K562 (cell line): ENCODE measurements around the gene GARRE1. TPM values are rescaled to one million over a fixed set of nuclear protein-coding genes. Genes with fewer than 3 reads are reported as not detected.

Experiments used
- C11orf30 ChIP-seq: fragments of 450-650 bp; IDR thresholded peaks from 2 replicates; pipeline ENCODE4 v1.6.1; 2016; ENCODE audit warnings: low read depth, mild to moderate bottlenecking
- CBX1 ChIP-seq: sonication (generic); IDR thresholded peaks from 2 replicates; pipeline ENCODE4 v1.6.1; 2016; ENCODE audit warnings: antibody characterized with exemption, low read depth, mild to moderate bottlenecking
- DMBX1 ChIP-seq: fragments of 250-450 bp; sonication (Bioruptor Pico); IDR thresholded peaks from 2 replicates; pipeline ENCODE4 v1.8.0; 2022; ENCODE audit warnings: inconsistent platforms, mild to moderate bottlenecking, moderate library complexity, borderline replicate concordance
- DNMT1 ChIP-seq: fragments of 450-650 bp; IDR thresholded peaks from 2 replicates; pipeline ENCODE4 v1.6.1; 2016; ENCODE audit warnings: antibody characterized with exemption, mild to moderate bottlenecking
- ETS1 ChIP-seq: conservative IDR thresholded peaks from 2 replicates; pipeline ENCODE4 v1.6.1; 2011; ENCODE audit warnings: low read depth, mild to moderate bottlenecking, low read length; ENCODE audit not compliant: control insufficient read depth
- GMEB1 ChIP-seq: fragments of 250-450 bp; sonication (Bioruptor Pico); IDR thresholded peaks from 2 replicates; pipeline ENCODE4 v1.4.0; 2020; ENCODE audit warnings: mild to moderate bottlenecking
- IRF2 ChIP-seq: sonication (generic); formaldehyde crosslinking; IDR thresholded peaks from 2 replicates; pipeline ENCODE4 v1.8.1; 2022; ENCODE audit warnings: mild to moderate bottlenecking, missing genetic modification reagents
- IRF9 ChIP-seq: fragments of 450-650 bp; IDR thresholded peaks from 2 replicates; pipeline ENCODE4 v1.6.1; 2016; ENCODE audit warnings: missing biosample characterization, missing genetic modification characterization
- KDM1A ChIP-seq, 2 experiments: fragments of 450-650 bp; IDR thresholded peaks; 2 replicates each; pipeline ENCODE4 v1.6.1; 2016; ENCODE audit warnings: mild to moderate bottlenecking in 2 of 2
- MAFF ChIP-seq: IDR thresholded peaks from 2 replicates; pipeline ENCODE4 v1.6.1; 2012; ENCODE audit warnings: low read length, improper control_type of control experiment
- MAFG ChIP-seq: fragments of 450-650 bp; conservative IDR thresholded peaks from 2 replicates; pipeline ENCODE4 v1.6.1; 2016; ENCODE audit warnings: missing genetic modification characterization, missing compliant biosample characterization
- MAFK ChIP-seq: IDR thresholded peaks from 2 replicates; pipeline ENCODE4 v1.6.1; 2011; ENCODE audit warnings: low read length, improper control_type of control experiment
- PBX2 ChIP-seq, 2 experiments: IDR thresholded peaks in 1 of 2; conservative IDR thresholded peaks in 1 of 2; 2 replicates each; pipeline ENCODE4 v1.6.1; 2016; ENCODE audit warnings: low read depth in 2 of 2, mild to moderate bottlenecking in 1 of 2, missing compliant biosample characterization in 1 of 2, missing genetic modification characterization in 1 of 2, moderate library complexity in 1 of 2
- PYGO2 ChIP-seq: fragments of 450-650 bp; IDR thresholded peaks from 2 replicates; pipeline ENCODE4 v1.6.1; 2016; ENCODE audit warnings: mild to moderate bottlenecking, missing genetic modification characterization, moderate library complexity, missing compliant biosample characterization
- SMAD3 ChIP-seq: fragments of 450-650 bp; formaldehyde crosslinking; conservative IDR thresholded peaks from 2 replicates; pipeline ENCODE4 v1.4.0; 2020; ENCODE audit warnings: mild to moderate bottlenecking
- ZC3H8 ChIP-seq: fragments of 450-650 bp; IDR thresholded peaks from 2 replicates; pipeline ENCODE4 v1.6.1; 2017
- ZFP30 ChIP-seq: fragments of 250-450 bp; sonication (Bioruptor Pico); IDR thresholded peaks from 2 replicates; pipeline ENCODE4 v1.8.0; 2022; ENCODE audit warnings: moderate library complexity, mild to moderate bottlenecking, inconsistent platforms, borderline replicate concordance
- ZNF354B ChIP-seq: fragments of 250-450 bp; sonication (Bioruptor Pico); IDR thresholded peaks from 2 replicates; pipeline ENCODE4 v1.4.0; 2020
- ZNF518B ChIP-seq: fragments of 250-450 bp; sonication (Bioruptor Pico); IDR thresholded peaks from 2 replicates; pipeline ENCODE4 v1.5.0; 2021; ENCODE audit warnings: mild to moderate bottlenecking, moderate library complexity
- ZNF696 ChIP-seq: fragments of 250-450 bp; sonication (Bioruptor Pico); conservative IDR thresholded peaks from 2 replicates; pipeline ENCODE4 v1.4.0; 2020; ENCODE audit warnings: mild to moderate bottlenecking, moderate library complexity
- polyA plus RNA-seq, 8 experiments: library from polyadenylated mRNA; depleted of rRNA in 4 of 8; stranded (reverse) in 5 of 8; unstranded in 3 of 8; fragments of >200 nt; fragmentation: Nextera tagmentation in 2 of 8; fragmentation: Illumina TruSeq in 1 of 8; extraction: Ambion mirVana in 2 of 8; extraction: Trizol in 1 of 8; gene quantifications; 2 replicates each; pipeline versions ENCODE4 v1.2.1 to v1.2.3, GENCODE V29; 2011 to 2014; ENCODE audit warnings: inconsistent platforms in 1 of 8, missing spikeins in 1 of 8
- total RNA-seq, 7 experiments: library from RNA; depleted of rRNA in 6 of 7; stranded (reverse); fragments of >200 nt in 6 of 7; fragmentation: Illumina TruSeq in 2 of 7; extraction: Trizol in 2 of 7; gene quantifications; 2 replicates each; pipeline versions ENCODE4 v1.2.1 to v1.2.3, GENCODE V29; 2011 to 2021; ENCODE audit warnings: low replicate concordance in 1 of 7

Gene GARRE1
- total and polyA plus RNA-seq, 9 of the 15 experiments (the other 6 are each of a cell fraction or from before 2014, with no cell fraction given), result 1.6 to 12.8 (median 7.5) TPM

- TF ChIP-seq GMEB1 (CRISPR knock-in tag) (no peak), MAFF (peak; percentile 63; the same call in 1 of the 2 replicates), C11orf30 (peak; percentile 64), PBX2 (CRISPR knock-in tag; IDR thresholded peaks at IDR 0.05; ENCODE audit: low read depth) (no peak), PBX2 (tag; conservative IDR thresholded peaks at IDR 0.05; ENCODE audit: low read depth) (no peak), IRF2 (CRISPR knock-in tag) (no peak), ZC3H8 (no peak), SMAD3 (CRISPR knock-in tag) (no peak), CBX1 (no peak), ZNF696 (CRISPR knock-in tag) (no peak), ZNF518B (CRISPR knock-in tag) (no peak), DMBX1 (CRISPR knock-in tag) (no peak), MAFG (tag) (peak; percentile 54; the same call in 1 of the 2 replicates), ZFP30 (CRISPR knock-in tag) (no peak), PYGO2 (tag) (no peak), ETS1 (no peak), KDM1A (IDR thresholded peaks at IDR 0.05) (no peak), MAFK (peak; percentile 72), IRF9 (tag) (no peak), ZNF354B (CRISPR knock-in tag) (no peak), DNMT1 (no peak)
These were observed 41.1 kb upstream of the GARRE1 start (continued) for GRCh38 chr19:34213283-34213682.
